ENCODE measurements around the gene ARPC4. TPM values are rescaled to one million over a fixed set of nuclear protein-coding genes. Genes with fewer than 3 reads are reported as not detected.

Gene ARPC4
- total RNA-seq, 4 donors from 2014 or later: 96.8 to 147 (median 143) TPM

DNA sequence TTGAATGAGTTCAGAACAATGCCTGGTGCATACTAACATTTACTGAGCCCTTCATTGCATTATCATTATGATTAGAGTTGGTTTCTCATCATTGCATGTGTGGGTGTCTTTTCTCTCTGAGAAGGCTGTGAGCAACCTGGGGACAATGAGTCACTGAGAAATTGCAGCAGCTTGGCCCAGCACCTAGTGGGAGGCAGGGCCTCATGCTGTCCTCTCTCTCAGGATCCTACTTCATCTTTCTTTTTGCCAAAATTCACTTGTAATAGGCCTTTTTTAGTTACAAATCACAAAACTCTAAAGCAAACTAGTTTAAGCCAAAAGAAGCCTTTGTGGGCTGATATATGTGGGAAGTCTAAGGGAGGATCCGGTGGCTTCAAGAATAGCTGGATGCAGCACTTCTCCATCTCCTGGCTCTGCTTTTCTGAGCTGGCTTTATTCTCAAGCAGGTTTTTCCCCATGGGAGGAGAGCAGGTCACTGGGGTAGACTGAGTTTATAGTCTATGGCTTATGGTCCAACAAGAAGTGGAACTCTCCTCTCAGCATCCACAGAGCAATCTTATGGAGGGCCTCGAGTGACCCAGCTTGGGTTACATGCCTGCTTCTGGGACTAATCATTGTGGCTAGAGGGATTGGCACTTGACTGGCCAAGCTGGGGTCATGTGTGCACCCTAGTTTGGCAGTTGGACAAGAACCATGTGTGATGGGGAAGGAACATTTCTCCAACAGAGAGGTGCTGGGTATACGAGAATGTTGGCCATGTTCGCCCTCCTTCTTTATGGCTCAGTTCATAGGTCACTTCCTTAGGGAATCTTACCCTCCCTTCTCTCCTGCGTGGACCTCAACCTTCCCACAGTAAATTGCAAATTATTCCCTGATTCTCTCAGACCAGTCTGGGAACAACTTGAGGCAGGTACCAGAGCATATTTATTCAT, 14.5 kb upstream of the ARPC4 start:
- ATAC-seq: peak in 1 of 2 donors; percentile 40
- no peak overlapping the region for H3K27ac ChIP-seq

DNA sequence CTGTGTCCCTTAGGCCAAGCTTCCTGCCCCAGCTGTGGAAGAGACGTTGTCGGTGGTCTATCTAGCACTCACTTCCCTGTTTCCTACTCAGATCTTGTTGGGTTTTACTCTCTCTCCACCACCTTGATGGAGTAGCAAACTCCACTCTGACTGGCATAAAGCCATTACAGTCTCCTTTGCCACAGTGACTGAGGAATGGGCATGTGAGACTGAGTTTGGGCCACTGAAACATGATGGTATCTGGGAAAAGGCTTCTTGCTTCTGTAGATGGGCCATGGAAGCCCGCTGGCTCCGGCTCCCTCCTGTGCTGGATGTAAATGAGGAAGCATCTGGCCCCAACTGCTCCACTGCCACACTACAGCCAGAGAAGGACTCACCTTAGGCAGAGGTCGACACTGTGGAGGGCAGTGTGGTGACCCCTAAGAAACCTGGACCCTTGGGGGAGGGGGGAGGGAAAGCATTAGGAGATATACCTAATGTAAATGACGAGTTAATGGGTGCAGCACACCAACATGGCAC, 13.7 kb upstream of the ARPC4 start:
- Histone ChIP-seq H3K36me3 (peaks cover 0 to 38% of the 10 kb centered on the region in 2 donors), H3K9me3 (no peaks in the 10 kb centered on the region), H3K27me3 (no peaks in the 10 kb centered on the region), H3K27ac (no peak overlapping the region), H3K4me3 (no peak overlapping the region), H3K4me1 (no peaks in the 10 kb centered on the region)
- in situ Hi-C loops (cut with MboI; ENCODE audit: low sequenced_read_pairs in 4 of 4): no loop called here
- no peak for TF ChIP-seq POLR2A (IDR thresholded peaks at IDR 0.05)
- TF ChIP-seq, protein P1, sequence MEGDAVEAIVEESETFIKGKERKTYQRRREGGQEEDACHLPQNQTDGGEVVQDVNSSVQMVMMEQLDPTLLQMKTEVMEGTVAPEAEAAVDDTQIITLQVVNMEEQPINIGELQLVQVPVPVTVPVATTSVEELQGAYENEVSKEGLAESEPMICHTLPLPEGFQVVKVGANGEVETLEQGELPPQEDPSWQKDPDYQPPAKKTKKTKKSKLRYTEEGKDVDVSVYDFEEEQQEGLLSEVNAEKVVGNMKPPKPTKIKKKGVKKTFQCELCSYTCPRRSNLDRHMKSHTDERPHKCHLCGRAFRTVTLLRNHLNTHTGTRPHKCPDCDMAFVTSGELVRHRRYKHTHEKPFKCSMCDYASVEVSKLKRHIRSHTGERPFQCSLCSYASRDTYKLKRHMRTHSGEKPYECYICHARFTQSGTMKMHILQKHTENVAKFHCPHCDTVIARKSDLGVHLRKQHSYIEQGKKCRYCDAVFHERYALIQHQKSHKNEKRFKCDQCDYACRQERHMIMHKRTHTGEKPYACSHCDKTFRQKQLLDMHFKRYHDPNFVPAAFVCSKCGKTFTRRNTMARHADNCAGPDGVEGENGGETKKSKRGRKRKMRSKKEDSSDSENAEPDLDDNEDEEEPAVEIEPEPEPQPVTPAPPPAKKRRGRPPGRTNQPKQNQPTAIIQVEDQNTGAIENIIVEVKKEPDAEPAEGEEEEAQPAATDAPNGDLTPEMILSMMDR (IDR thresholded peaks at IDR 0.05 in 4 of 5, conservative IDR thresholded peaks at IDR 0.05 in 1 of 5): no peak
- DNase-seq: no peak
- no peak for ATAC-seq
- intact Hi-C loops (cut with DNase I; ENCODE audit: low total_unique reads): no loop called here

More for the DNA sequence above, 14.5 kb upstream of the ARPC4 start:
- TF ChIP-seq POLR2A (IDR thresholded peaks at IDR 0.05): no peak
- TF ChIP-seq, protein P1 (IDR thresholded peaks at IDR 0.05 in 4 of 5, conservative IDR thresholded peaks at IDR 0.05 in 1 of 5): no peak
- Histone ChIP-seq H3K4me1 (no peaks in the 10 kb centered on the region), H3K4me3 (no peak overlapping the region), H3K9me3 (no peaks in the 10 kb centered on the region), H3K36me3 (peaks cover 0 to 30% of the 10 kb centered on the region in 2 donors), H3K27me3 (no peaks in the 10 kb centered on the region)
- intact Hi-C loops (cut with DNase I; ENCODE audit: low total_unique reads): no loop called here
- DNase-seq: no peak
- in situ Hi-C loops (cut with MboI; ENCODE audit: low sequenced_read_pairs in 4 of 4): no loop called here

- Histone ChIP-seq H3K4me3 (no peak overlapping the region), H3K27me3 (no peaks in the 10 kb centered on the region), H3K36me3 (peaks cover 0 to 45% of the 10 kb centered on the region in 2 donors), H3K9me3 (no peaks in the 10 kb centered on the region), H3K4me1 (no peaks in the 10 kb centered on the region), H3K27ac (no peak overlapping the region)
- intact Hi-C loops (cut with DNase I; ENCODE audit: low total_unique reads) (no loop called here), in situ Hi-C loops (cut with MboI; ENCODE audit: low sequenced_read_pairs in 4 of 4) (no loop called here)
- ATAC-seq: no peak
- DNase-seq: no peak
- TF ChIP-seq POLR2A (IDR thresholded peaks at IDR 0.05): no peak
- TF ChIP-seq, protein P1 (IDR thresholded peaks at IDR 0.05 in 4 of 5, conservative IDR thresholded peaks at IDR 0.05 in 1 of 5): no peak
Measured at GRCh38 chr3:9779721-9780457, 13.0 kb upstream of the ARPC4 start.

DNA sequence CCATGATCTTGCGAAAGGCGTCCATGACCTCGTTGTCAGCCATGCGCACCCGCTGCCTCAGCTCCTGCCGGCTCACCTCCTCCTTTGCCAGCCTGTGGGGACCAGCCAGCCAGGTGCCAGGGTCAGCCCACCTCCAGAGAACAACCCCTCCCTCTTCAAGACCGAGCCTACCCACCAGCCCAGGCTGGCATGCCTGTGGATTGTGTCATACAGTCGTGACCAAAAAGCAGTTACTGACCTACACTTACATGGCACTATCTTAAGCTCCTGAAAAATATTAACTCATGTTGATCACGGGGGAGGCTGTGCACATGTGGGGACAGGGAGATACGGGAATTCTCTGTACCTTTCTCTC, 12.4 kb upstream of the ARPC4 start:
- Histone ChIP-seq H3K4me1 (no peaks in the 10 kb centered on the region), H3K27ac (no peak overlapping the region), H3K36me3 (peaks cover 0 to 51% of the 10 kb centered on the region in 2 donors), H3K4me3 (no peak overlapping the region), H3K27me3 (no peaks in the 10 kb centered on the region), H3K9me3 (no peaks in the 10 kb centered on the region)
- DNase-seq (no peak), ATAC-seq (no peak)
- in situ Hi-C loops (cut with MboI; ENCODE audit: low sequenced_read_pairs in 4 of 4): no loop called here
- intact Hi-C loops (cut with DNase I; ENCODE audit: low total_unique reads): no loop called here
- TF ChIP-seq, protein P1 (IDR thresholded peaks at IDR 0.05 in 4 of 5, conservative IDR thresholded peaks at IDR 0.05 in 1 of 5): no peak
- no peak for TF ChIP-seq POLR2A (IDR thresholded peaks at IDR 0.05)

Data from gastrocnemius medialis (tissue), 4 donors.